HepG2 (cell line): Measurements from ENCODE around the gene JMJD1C. TPM values are rescaled to one million over a fixed set of nuclear protein-coding genes. Genes with fewer than 3 reads are reported as not detected.
A peak's percentile ranks its signal among the peaks of the same experiment; 100 is the strongest.

Experiments used
- CEBPG ChIP-seq: IDR thresholded peaks from 2 replicates; pipeline ENCODE4 v1.6.1; 2016
- DR1 ChIP-seq: sonication (generic); formaldehyde crosslinking; IDR thresholded peaks from 2 replicates; pipeline ENCODE4 v1.8.0; 2021; ENCODE audit warnings: mild to moderate bottlenecking, missing genetic modification reagents, inconsistent platforms
- ESRRA ChIP-seq: sonication (generic); formaldehyde crosslinking; IDR thresholded peaks from 2 replicates; pipeline ENCODE4 v1.5.1; 2020; ENCODE audit warnings: mild to moderate bottlenecking, low read depth, missing genetic modification reagents
- ETV6 ChIP-seq: sonication (generic); formaldehyde crosslinking; conservative IDR thresholded peaks from 2 replicates; pipeline ENCODE4 v1.4.0; 2020; ENCODE audit warnings: missing genetic modification reagents
- GATAD2A ChIP-seq: IDR thresholded peaks from 2 replicates; pipeline ENCODE4 v1.6.1; 2016
- MXI1 ChIP-seq: IDR thresholded peaks from 3 replicates; pipeline ENCODE4 v1.6.1; 2012; ENCODE audit warnings: low read depth, low read length, inconsistent platforms, borderline replicate concordance
- NCOA1 ChIP-seq: sonication (generic); formaldehyde crosslinking; IDR thresholded peaks from 2 replicates; pipeline ENCODE4 v1.9.0; 2021; ENCODE audit warnings: missing genetic modification reagents
- PRPF4 ChIP-seq: fragments of 200-400 bp; formaldehyde crosslinking; IDR thresholded peaks from 2 replicates; pipeline ENCODE4 v1.6.1; 2016; ENCODE audit warnings: low read length, low read depth; ENCODE audit not compliant: poor library complexity, severe bottlenecking
- REL ChIP-seq: sonication (generic); formaldehyde crosslinking; conservative IDR thresholded peaks from 2 replicates; pipeline ENCODE4 v1.8.0; 2022; ENCODE audit warnings: mild to moderate bottlenecking, missing genetic modification reagents, moderate library complexity
- SETDB1 ChIP-seq: sonication (generic); formaldehyde crosslinking; IDR thresholded peaks from 2 replicates; pipeline ENCODE4 v1.5.1; 2020; ENCODE audit warnings: missing genetic modification reagents, mild to moderate bottlenecking, borderline replicate concordance
- SNAPC2 ChIP-seq: sonication (generic); formaldehyde crosslinking; IDR thresholded peaks from 2 replicates; pipeline ENCODE4 v1.8.1; 2022; ENCODE audit warnings: mild to moderate bottlenecking, missing genetic modification reagents
- TFDP1 ChIP-seq: IDR thresholded peaks from 2 replicates; pipeline ENCODE4 v1.6.1; 2016; ENCODE audit warnings: missing compliant biosample characterization, missing genetic modification reagents, borderline replicate concordance
- THRA ChIP-seq: sonication (generic); formaldehyde crosslinking; IDR thresholded peaks from 2 replicates; pipeline ENCODE4 v1.4.0; 2020; ENCODE audit warnings: missing genetic modification reagents, borderline replicate concordance
- ZBTB8A ChIP-seq: sonication (generic); formaldehyde crosslinking; IDR thresholded peaks from 2 replicates; pipeline ENCODE4 v1.4.0; 2020; ENCODE audit warnings: mild to moderate bottlenecking, low read depth, missing genetic modification reagents, borderline replicate concordance
- ZFP37 ChIP-seq: sonication (generic); formaldehyde crosslinking; IDR thresholded peaks from 2 replicates; pipeline ENCODE4 v1.4.0; 2020; ENCODE audit warnings: missing genetic modification reagents, borderline replicate concordance
- ZFP41 ChIP-seq: sonication (generic); formaldehyde crosslinking; IDR thresholded peaks from 2 replicates; pipeline ENCODE4 v1.4.0; 2020; ENCODE audit warnings: mild to moderate bottlenecking, missing genetic modification reagents, borderline replicate concordance
- ZMYM2 ChIP-seq: sonication (generic); formaldehyde crosslinking; IDR thresholded peaks from 2 replicates; pipeline ENCODE4 v1.8.0; 2022; ENCODE audit warnings: mild to moderate bottlenecking, missing genetic modification reagents
- ZNF512B ChIP-seq: sonication (generic); formaldehyde crosslinking; IDR thresholded peaks from 2 replicates; pipeline ENCODE4 v1.5.1; 2020; ENCODE audit warnings: missing genetic modification reagents, mild to moderate bottlenecking, borderline replicate concordance
- ZNF629 ChIP-seq: sonication (generic); formaldehyde crosslinking; conservative IDR thresholded peaks from 2 replicates; pipeline ENCODE4 v1.5.0; 2020; ENCODE audit warnings: missing genetic modification reagents
- ZNF780A ChIP-seq: sonication (generic); formaldehyde crosslinking; IDR thresholded peaks from 2 replicates; pipeline ENCODE4 v1.8.0; 2022; ENCODE audit warnings: mild to moderate bottlenecking, missing genetic modification reagents, moderate library complexity
- polyA plus RNA-seq, 8 experiments: library from polyadenylated mRNA; depleted of rRNA in 3 of 8; stranded (reverse) in 7 of 8; unstranded in 1 of 8; fragments of >200 nt; fragmentation: Illumina TruSeq in 4 of 8; extraction: Trizol in 4 of 8; gene quantifications; 2 replicates each; pipeline versions ENCODE4 v1.2.1 to v1.2.3, GENCODE V29; 2011 to 2016; ENCODE audit warnings: low read depth in 4 of 8, missing spikeins in 1 of 8, mixed read lengths in 1 of 8; ENCODE audit not compliant: insufficient read depth in 1 of 8
- total RNA-seq, 5 experiments: library from RNA; depleted of rRNA; stranded (reverse); fragments of >200 nt; fragmentation: Illumina TruSeq; extraction: Trizol; gene quantifications; 2 replicates each; pipeline ENCODE4 v1.2.3, GENCODE V29; 2016; ENCODE audit warnings: low read depth in 1 of 5
- TF ChIP-seq, protein P1 (sequence below), 2 experiments: sonication (generic) in 1 of 2; formaldehyde crosslinking in 1 of 2; IDR thresholded peaks; 2 replicates each; pipeline versions ENCODE4 v1.4.0 to v1.6.1; 2018 to 2020; ENCODE audit warnings: missing genetic modification reagents in 2 of 2, borderline replicate concordance in 1 of 2, low read depth in 1 of 2, mild to moderate bottlenecking in 1 of 2, missing biosample characterization in 1 of 2
- TF ChIP-seq, protein P2 (sequence below): sonication (generic); formaldehyde crosslinking; IDR thresholded peaks from 2 replicates; pipeline ENCODE4 v1.8.0; 2023; ENCODE audit warnings: mild to moderate bottlenecking, missing genetic modification reagents

The JMJD1C gene
- total and polyA plus RNA-seq, 2 of the 13 experiments (the other 11 are each of a cell fraction or from before 2014, with no cell fraction given): 42.3 to 42.7 TPM

DNA sequence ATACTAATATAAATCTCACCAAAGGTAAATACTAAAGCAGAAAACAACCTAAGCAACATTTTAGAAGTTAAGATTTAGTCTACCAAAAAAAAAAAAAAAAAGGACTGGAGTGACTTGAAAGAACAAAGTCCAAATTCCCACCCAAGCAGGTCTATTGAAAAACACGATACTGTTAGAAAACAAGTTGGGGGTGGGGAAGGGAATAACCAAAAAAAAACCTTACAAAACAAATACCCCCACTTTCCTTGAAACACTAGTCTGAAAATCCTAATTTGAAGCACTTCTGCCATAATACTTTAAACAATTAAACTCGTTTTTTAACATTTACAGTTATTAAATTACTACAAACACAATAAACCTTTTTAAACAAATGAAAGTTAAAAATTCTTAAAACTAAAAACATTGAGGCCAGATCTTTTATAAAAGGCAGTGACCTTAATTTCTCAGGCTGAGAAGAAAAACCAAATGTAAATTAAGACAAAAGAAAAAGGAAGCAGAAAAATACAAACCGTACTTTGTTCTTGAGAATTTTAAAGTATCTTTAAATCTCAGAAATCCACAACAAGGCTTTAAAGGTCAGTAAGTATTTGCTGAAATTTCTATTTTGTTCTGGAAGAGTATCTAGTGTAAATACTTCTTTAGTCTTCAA, 197.5 kb downstream of the JMJD1C start (continued):
- TF ChIP-seq, protein P1, sequence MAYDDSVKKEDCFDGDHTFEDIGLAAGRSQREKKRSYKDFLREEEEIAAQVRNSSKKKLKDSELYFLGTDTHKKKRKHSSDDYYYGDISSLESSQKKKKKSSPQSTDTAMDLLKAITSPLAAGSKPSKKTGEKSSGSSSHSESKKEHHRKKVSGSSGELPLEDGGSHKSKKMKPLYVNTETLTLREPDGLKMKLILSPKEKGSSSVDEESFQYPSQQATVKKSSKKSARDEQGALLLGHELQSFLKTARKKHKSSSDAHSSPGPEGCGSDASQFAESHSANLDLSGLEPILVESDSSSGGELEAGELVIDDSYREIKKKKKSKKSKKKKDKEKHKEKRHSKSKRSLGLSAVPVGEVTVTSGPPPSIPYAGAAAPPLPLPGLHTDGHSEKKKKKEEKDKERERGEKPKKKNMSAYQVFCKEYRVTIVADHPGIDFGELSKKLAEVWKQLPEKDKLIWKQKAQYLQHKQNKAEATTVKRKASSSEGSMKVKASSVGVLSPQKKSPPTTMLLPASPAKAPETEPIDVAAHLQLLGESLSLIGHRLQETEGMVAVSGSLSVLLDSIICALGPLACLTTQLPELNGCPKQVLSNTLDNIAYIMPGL (CRISPR knock-in tag; IDR thresholded peaks at IDR 0.05; ENCODE audit: borderline replicate concordance in 1 of 2, low read depth in 1 of 2): no peak
- TF ChIP-seq THRA (CRISPR knock-in tag) (no peak), GATAD2A (CRISPR knock-in tag) (0 out of 2 replicates have a peak, but pooled peaks have one; percentile 20), CEBPG (CRISPR knock-in tag) (no peak), TFDP1 (no peak), ESRRA (CRISPR knock-in tag) (no peak), ZBTB8A (CRISPR knock-in tag) (no peak), MXI1 (no peak), ZNF780A (CRISPR knock-in tag) (no peak), NCOA1 (CRISPR knock-in tag) (no peak), ZFP37 (CRISPR knock-in tag) (no peak), ZNF512B (no peak), ZFP41 (CRISPR knock-in tag) (no peak), DR1 (CRISPR knock-in tag) (no peak), PRPF4 (no peak), REL (no peak), ZMYM2 (CRISPR knock-in tag) (no peak), SETDB1 (CRISPR knock-in tag) (no peak), SNAPC2 (CRISPR knock-in tag) (no peak), ETV6 (CRISPR knock-in tag) (no peak), ZNF629 (CRISPR knock-in tag) (no peak)
- TF ChIP-seq, protein P2, sequence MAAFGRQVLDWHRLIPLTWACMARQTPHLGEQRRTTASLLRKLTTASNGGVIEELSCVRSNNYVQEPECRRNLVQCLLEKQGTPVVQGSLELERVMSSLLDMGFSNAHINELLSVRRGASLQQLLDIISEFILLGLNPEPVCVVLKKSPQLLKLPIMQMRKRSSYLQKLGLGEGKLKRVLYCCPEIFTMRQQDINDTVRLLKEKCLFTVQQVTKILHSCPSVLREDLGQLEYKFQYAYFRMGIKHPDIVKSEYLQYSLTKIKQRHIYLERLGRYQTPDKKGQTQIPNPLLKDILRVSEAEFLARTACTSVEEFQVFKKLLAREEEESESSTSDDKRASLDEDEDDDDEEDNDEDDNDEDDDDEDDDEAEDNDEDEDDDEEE (CRISPR knock-in tag): no peak
